ENCODE data around the gene IRAK1.

DNA sequence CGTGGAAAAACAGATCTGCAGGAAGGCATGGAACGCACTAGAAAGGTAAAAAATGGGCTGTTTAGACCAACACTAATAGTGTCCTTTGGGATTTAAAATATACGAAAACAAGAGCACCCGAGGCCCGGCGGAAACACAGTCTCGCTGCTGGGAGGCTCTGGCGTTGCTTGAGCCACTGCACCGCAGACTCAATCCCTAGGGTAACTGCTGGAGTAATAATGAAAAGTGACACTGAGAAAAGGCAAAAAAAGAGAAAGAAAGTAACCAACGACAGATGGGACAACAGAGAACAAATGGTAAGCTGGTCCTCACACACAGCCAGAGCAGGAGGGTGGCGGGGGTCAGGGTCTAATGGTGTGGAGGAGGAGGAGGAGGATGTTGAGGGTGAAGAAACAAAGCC lies 15.4 kb downstream of the IRAK1 start:
- TF ChIP-seq, protein P1, sequence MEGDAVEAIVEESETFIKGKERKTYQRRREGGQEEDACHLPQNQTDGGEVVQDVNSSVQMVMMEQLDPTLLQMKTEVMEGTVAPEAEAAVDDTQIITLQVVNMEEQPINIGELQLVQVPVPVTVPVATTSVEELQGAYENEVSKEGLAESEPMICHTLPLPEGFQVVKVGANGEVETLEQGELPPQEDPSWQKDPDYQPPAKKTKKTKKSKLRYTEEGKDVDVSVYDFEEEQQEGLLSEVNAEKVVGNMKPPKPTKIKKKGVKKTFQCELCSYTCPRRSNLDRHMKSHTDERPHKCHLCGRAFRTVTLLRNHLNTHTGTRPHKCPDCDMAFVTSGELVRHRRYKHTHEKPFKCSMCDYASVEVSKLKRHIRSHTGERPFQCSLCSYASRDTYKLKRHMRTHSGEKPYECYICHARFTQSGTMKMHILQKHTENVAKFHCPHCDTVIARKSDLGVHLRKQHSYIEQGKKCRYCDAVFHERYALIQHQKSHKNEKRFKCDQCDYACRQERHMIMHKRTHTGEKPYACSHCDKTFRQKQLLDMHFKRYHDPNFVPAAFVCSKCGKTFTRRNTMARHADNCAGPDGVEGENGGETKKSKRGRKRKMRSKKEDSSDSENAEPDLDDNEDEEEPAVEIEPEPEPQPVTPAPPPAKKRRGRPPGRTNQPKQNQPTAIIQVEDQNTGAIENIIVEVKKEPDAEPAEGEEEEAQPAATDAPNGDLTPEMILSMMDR (IDR thresholded peaks at IDR 0.05) = no peak
- TF ChIP-seq POLR2A (IDR thresholded peaks at IDR 0.05) = no peak

Data from gastroesophageal sphincter (tissue), 3 donors.